KMS-11 (cell line): ENCODE measurements around the gene ATP8A2.

Source experiments
- H2AFZ ChIP-seq: fragments of 200-600 bp; sonication (generic); 2 replicates; pipeline ENCODE4 v1.6.1; 2016; ENCODE audit warnings: antibody characterized with exemption, mixed run types, low read depth
- H3K27ac ChIP-seq: fragments of 200-600 bp; sonication (generic); 2 replicates; pipeline ENCODE4 v1.6.1; 2016; ENCODE audit warnings: mild to moderate bottlenecking, mixed run types
- H3K27me3 ChIP-seq: fragments of 200-600 bp; sonication (generic); 2 replicates; pipeline ENCODE4 v1.6.1; 2017; ENCODE audit warnings: mild to moderate bottlenecking, low read depth, mixed run types, moderate library complexity; ENCODE audit not compliant: insufficient read depth
- H3K36me3 ChIP-seq: fragments of 200-600 bp; sonication (generic); 2 replicates; pipeline ENCODE4 v1.6.1; 2017; ENCODE audit warnings: mild to moderate bottlenecking, mixed run types; ENCODE audit not compliant: insufficient read depth
- H3K4me1 ChIP-seq: fragments of 200-600 bp; sonication (generic); 2 replicates; pipeline ENCODE4 v1.6.1; 2016; ENCODE audit warnings: mild to moderate bottlenecking, low read depth, mixed run types; ENCODE audit not compliant: poor library complexity, severe bottlenecking
- H3K4me2 ChIP-seq: fragments of 200-600 bp; sonication (generic); 2 replicates; pipeline ENCODE4 v1.7.0; 2016; ENCODE audit warnings: mild to moderate bottlenecking, mixed run types
- H3K4me3 ChIP-seq: fragments of 200-600 bp; sonication (generic); IDR thresholded peaks from 2 replicates; pipeline ENCODE4 v1.6.1; 2017; ENCODE audit warnings: low read depth, low read length, mixed read lengths; ENCODE audit not compliant: insufficient read depth
- H3K79me2 ChIP-seq: fragments of 200-600 bp; sonication (generic); 2 replicates; pipeline ENCODE4 v1.6.1; 2016; ENCODE audit warnings: low read depth, mixed run types; ENCODE audit not compliant: insufficient read depth
- H3K9ac ChIP-seq: fragments of 200-600 bp; sonication (generic); 2 replicates; pipeline ENCODE4 v1.6.1; 2016; ENCODE audit warnings: mild to moderate bottlenecking, mixed run types
- H4K20me1 ChIP-seq: fragments of 200-600 bp; sonication (generic); 2 replicates; pipeline ENCODE4 v1.6.1; 2016; ENCODE audit warnings: mild to moderate bottlenecking, mixed run types; ENCODE audit not compliant: insufficient read depth
- CTCF ChIP-seq: fragments of 200-600 bp; sonication (generic); conservative IDR thresholded peaks from 2 replicates; pipeline ENCODE4 v1.6.1; 2017; ENCODE audit warnings: low read depth, mild to moderate bottlenecking, antibody characterized with exemption, low read length, moderate library complexity, mixed read lengths

Gene ATP8A2

GRCh38 chr13:26026211-26026610 lies 654.4 kb downstream of the ATP8A2 start:
- H3K4me3 ChIP-seq = no peak overlapping the region
- no peaks in the 10 kb centered on the region for H3K27me3 ChIP-seq
- no peak overlapping the region for H3K9ac ChIP-seq
- H3K36me3 ChIP-seq = no peaks in the 10 kb centered on the region
- TF ChIP-seq CTCF = no peak
- no peak overlapping the region for H2AFZ ChIP-seq
- no peaks in the 10 kb centered on the region for H4K20me1 ChIP-seq
- no peaks in the 10 kb centered on the region for H3K4me1 ChIP-seq
- no peak overlapping the region for H3K27ac ChIP-seq
- no peak overlapping the region for H3K4me2 ChIP-seq
- no peaks in the 10 kb centered on the region for H3K79me2 ChIP-seq

DNA sequence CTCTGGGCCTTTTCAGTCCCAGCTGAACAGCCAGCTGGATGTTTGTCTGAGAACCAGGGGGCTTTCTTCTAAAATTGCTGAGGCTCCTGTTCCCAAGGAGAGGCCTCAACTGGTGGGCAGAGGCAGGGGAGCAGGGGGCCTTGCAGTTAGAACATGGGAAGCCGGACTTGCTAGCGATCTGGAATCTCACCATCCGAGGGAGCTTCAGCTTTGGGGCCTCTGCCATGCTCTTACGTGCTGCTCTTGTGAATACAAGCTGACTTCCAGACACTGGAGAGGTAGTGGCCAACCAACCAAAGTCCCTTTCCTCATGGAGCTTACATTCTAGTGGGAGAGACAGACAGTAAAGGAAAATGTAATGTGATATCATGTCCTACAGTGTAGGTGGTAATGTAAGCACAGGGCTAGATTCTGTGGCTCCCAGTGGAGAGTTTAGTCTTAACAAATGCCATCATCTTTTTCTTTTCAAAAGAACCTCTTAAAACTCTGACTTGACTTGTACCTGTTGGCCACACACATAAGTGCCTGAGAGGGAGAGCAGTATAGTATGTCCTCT lies 657.9 kb downstream of the ATP8A2 start:
- Histone ChIP-seq H3K27me3 (no peaks in the 10 kb centered on the region), H3K79me2 (no peaks in the 10 kb centered on the region), H3K4me3 (no peak overlapping the region), H3K4me2 (no peak overlapping the region), H2AFZ (no peak overlapping the region), H3K36me3 (no peaks in the 10 kb centered on the region), H3K4me1 (no peaks in the 10 kb centered on the region), H3K9ac (no peak overlapping the region), H3K27ac (no peak overlapping the region), H4K20me1 (no peaks in the 10 kb centered on the region)
- TF ChIP-seq CTCF = no peak

DNA sequence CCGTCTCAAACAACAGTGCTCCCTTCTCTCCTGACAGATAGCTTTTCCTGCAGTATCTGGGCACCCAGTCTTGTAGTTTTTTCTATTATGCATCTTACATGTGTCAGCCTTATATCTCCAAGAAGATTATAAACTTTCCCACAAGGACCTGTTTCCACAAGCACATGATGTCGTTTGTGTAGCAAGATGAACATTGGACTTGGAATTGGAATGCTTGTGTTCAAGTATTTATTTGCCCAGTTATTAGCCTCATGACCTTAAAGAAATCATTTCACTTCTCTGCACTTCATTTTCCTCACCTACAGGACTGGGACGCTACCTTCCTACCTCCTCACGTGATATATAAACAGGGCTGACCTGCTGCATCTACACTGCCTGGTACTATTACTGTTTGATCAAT lies 658.6 kb downstream of the ATP8A2 start:
- no peak overlapping the region for H3K4me2 ChIP-seq
- no peak overlapping the region for H3K27ac ChIP-seq
- no peak overlapping the region for H2AFZ ChIP-seq
- H3K27me3 ChIP-seq = no peaks in the 10 kb centered on the region
- no peak overlapping the region for H3K9ac ChIP-seq
- H3K4me1 ChIP-seq = no peaks in the 10 kb centered on the region
- no peak overlapping the region for H3K4me3 ChIP-seq
- no peak for TF ChIP-seq CTCF
- no peaks in the 10 kb centered on the region for H3K36me3 ChIP-seq
- no peaks in the 10 kb centered on the region for H4K20me1 ChIP-seq
- H3K79me2 ChIP-seq = no peaks in the 10 kb centered on the region

DNA sequence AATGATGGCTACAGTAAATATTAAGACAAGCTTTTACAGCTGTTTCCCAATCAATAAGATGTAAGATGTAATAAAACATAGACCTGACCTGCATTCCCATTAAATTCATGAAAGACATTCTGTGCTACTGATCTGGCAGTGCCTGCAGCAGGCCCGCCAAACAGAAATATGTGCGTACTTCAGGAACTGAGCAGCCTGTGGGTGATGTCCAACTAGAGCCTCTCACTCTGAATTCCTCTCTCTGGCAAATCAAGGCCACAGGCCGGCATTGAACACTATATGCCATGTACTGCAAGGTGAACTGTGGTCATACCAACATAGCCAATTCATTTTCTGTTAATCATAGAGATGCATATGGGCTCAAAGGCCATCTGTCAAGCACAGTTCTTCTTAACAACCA lies 662.2 kb downstream of the ATP8A2 start:
- H3K79me2 ChIP-seq = no peaks in the 10 kb centered on the region
- no peaks in the 10 kb centered on the region for H3K27me3 ChIP-seq
- H3K4me1 ChIP-seq = no peaks in the 10 kb centered on the region
- H2AFZ ChIP-seq = no peak overlapping the region
- no peaks in the 10 kb centered on the region for H3K36me3 ChIP-seq
- no peak overlapping the region for H3K4me3 ChIP-seq
- H3K27ac ChIP-seq = no peak overlapping the region
- H4K20me1 ChIP-seq = no peaks in the 10 kb centered on the region
- H3K4me2 ChIP-seq = no peak overlapping the region
- H3K9ac ChIP-seq = no peak overlapping the region
- no peak for TF ChIP-seq CTCF
